Hepatocyte (in vitro differentiated cells): ENCODE measurements around the gene SYTL1.

Experiments used
- CTCF ChIP-seq: fragments of 200-600 bp; sonication (generic); IDR thresholded peaks from 2 replicates; pipeline ENCODE4 v1.5.1; 2016; ENCODE audit warnings: antibody characterized with exemption, mild to moderate bottlenecking; ENCODE audit not compliant: poor library complexity
- EZH2phosphoT487 ChIP-seq: fragments of 200-600 bp; sonication (generic); IDR thresholded peaks from one replicate; pipeline ENCODE4 v1.6.1; 2018; ENCODE audit warnings: antibody characterized with exemption, mild to moderate bottlenecking, low read depth, moderate library complexity; ENCODE audit not compliant: unreplicated experiment, severe bottlenecking

GRCh38 chr1:27301582-27302199 lies 40.1 kb upstream of the SYTL1 start:
- TF ChIP-seq CTCF: no peak
- no peak for TF ChIP-seq EZH2phosphoT487
